Stimulated activated CD4-positive, alpha-beta T cell treated with anti-CD3 and anti-CD28 coated beads, Interleukin-15, amount 100 ng/mL, for 1 hour (primary cell): ENCODE data around the gene ANKHD1.
"Not testable (repeated sequence)": the region's sequence is repeated elsewhere in the genome, so short reads cannot be mapped to it uniquely, and the experiment has no call there.

ENCODE experiments used
- DNase-seq, 2 donors: peaks; one replicate each; pipeline ENCODE4 v3.0.0-alpha.2; 2020; ENCODE audit warnings: low read depth in 1 of 2, low spot score in 1 of 2

ANKHD1 gene

DNA sequence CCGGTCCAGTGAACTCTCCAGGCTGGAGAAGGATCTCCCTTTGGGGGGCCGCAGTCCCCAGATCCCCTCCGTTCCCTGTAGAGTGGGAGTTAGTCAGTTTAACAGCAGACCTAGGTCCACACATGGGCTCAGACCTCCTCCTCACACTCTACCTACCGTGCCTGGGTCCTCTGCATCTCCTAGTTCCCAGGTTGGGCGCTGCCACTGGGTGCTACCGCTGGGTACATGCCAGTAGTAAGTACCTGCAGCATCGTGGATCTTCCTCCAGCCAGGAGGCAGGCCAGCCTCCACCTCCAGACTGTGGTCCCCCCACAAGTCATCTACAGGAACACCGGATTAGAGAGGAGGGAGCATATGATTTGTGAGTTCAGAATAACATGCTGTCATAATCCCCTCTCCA lies 162.0 kb downstream of the ANKHD1 start:
- DNase-seq, result no peak

DNA sequence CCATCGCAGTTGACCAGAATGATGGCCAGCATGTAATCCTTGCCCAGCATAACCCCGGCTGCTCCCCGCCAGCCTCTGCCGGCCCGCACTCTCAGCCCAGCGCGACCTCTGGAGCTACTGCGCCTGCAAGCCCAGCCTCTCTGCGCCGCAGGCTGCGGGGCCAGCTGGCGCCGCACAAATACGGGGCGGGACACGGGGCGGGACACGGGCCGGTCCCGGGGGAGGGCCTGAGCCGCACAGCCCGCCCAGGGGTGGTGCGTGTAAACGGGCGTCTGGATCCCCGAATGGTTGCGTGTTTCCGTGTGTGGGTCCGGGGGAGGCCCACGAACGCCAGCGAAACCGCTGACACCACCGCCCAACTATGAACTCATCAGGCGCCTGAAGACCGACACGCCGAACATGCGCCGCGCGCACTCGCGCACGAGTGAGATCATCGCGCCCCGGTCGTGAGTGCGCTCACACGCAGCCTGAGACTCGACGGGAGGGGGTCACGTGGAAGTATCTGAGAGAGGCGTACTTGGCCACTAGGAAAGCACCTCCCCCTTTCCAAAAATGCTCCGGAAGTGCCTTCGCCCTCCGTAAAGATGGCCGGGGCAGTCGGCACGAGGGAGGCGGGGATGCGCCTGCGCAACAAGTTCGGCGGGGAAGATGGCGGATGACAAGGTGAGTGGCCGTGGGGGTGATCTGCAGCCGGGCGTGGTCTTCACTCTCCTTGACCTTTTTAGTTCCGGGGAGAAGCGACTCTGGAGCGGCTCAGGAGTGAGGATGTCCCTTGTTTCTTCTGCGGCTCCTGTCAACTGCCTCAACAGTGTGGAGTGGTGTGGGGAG lies 162.8 kb downstream of the ANKHD1 start, which contains the start of the genes APBB3 and SLC35A4:
Gene APBB3, minus strand, starts transcription at position 403 of the 828 bp plus-strand sequence. Its CDS starts 353 bp downstream, at position 50.
Gene SLC35A4, plus strand, starts transcription at position 633 of the 828 bp plus-strand sequence. CDS start 2,342 bp downstream, outside the sequence.
- DNase-seq, result peak; percentile 84 to 92

DNA sequence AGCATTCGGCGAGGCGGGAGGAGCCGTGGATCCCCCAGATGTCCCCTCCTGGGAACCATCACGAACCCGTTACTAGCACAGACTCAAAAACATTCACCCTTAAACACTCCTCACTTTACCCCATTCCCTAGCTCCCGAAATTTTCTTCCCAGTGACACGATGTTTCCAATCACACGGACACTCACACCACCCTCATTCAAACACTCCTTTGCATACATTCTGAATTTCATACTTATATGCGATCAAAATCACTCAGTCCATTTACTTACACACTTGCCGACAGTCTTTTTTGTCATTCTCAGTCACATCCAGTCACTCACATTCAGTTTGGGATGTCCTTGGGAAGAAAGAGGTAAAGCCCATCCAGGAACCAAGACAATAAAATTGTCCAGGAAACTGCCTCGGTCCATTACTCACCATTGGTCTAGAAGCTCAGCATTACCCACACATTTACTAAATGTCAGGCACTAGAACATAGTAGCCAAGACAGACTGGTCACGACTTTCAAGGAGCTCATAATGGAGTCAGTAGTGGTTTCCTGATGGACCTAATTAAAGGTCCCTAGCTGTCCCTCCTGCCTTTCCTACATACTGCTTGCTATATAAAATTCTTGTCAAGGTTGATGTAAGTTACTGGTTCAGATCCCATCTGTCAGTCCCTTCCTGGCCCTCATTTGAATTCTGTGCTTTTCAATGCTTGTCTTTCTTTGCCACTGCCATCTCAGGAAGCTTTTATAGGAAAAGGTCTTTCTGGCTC lies 163.6 kb downstream of the ANKHD1 start:
- no peak for DNase-seq

DNA sequence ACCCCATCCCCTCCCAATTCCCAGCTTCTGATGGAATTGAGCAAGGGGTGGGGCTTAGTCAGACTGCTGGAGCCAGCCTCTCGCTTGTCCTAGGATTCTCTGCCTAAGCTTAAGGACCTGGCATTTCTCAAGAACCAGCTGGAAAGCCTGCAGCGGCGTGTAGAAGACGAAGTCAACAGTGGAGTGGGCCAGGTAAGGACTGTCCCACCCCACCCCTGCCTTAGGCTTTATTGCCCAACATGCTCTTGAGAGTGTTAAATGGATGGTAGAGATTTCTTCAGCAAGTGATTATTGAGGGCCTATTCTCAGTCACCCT lies 164.1 kb downstream of the ANKHD1 start:
- DNase-seq, result no peak

DNA sequence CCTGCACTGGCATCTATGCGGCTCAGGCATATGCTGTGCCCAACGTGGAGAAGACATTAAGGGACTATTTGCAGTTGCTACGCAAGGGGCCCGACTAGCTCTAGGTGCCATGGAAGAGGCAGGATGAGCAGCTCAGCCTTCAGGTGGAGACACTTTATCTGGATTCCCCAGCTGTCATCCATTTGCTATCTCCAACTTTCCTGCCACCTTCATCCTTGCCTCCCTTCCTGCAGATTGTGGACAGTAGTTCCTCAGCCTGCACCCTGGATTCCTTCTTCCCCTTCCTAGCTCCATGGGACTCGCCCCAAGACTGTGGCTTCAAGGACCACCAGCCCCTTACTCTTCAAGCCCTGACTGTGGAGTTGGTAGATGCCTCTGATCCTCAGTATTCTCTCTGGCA lies 165.0 kb downstream of the ANKHD1 start:
- DNase-seq, result no peak

DNA sequence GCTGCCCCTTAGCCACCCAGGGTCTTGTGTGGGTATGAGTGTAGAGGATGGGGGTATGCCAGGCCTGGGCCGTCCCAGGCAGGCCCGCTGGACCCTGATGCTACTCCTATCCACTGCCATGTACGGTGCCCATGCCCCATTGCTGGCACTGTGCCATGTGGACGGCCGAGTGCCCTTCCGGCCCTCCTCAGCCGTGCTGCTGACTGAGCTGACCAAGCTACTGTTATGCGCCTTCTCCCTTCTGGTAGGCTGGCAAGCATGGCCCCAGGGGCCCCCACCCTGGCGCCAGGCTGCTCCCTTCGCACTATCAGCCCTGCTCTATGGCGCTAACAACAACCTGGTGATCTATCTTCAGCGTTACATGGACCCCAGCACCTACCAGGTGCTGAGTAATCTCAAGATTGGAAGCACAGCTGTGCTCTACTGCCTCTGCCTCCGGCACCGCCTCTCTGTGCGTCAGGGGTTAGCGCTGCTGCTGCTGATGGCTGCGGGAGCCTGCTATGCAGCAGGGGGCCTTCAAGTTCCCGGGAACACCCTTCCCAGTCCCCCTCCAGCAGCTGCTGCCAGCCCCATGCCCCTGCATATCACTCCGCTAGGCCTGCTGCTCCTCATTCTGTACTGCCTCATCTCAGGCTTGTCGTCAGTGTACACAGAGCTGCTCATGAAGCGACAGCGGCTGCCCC lies 165.6 kb downstream of the ANKHD1 start:
- DNase-seq, result no peak

DNA sequence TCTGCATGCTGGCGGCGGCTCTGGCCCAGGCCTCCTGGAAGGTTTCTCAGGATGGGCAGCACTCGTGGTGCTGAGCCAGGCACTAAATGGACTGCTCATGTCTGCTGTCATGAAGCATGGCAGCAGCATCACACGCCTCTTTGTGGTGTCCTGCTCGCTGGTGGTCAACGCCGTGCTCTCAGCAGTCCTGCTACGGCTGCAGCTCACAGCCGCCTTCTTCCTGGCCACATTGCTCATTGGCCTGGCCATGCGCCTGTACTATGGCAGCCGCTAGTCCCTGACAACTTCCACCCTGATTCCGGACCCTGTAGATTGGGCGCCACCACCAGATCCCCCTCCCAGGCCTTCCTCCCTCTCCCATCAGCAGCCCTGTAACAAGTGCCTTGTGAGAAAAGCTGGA lies 166.2 kb downstream of the ANKHD1 start:
- no peak for DNase-seq

DNA sequence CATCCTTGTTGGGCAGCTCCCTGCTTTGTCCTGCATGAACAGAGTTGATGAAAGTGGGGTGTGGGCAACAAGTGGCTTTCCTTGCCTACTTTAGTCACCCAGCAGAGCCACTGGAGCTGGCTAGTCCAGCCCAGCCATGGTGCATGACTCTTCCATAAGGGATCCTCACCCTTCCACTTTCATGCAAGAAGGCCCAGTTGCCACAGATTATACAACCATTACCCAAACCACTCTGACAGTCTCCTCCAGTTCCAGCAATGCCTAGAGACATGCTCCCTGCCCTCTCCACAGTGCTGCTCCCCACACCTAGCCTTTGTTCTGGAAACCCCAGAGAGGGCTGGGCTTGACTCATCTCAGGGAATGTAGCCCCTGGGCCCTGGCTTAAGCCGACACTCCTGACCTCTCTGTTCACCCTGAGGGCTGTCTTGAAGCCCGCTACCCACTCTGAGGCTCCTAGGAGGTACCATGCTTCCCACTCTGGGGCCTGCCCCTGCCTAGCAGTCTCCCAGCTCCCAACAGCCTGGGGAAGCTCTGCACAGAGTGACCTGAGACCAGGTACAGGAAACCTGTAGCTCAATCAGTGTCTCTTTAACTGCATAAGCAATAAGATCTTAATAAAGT lies 166.9 kb downstream of the ANKHD1 start:
- no peak for DNase-seq

DNA sequence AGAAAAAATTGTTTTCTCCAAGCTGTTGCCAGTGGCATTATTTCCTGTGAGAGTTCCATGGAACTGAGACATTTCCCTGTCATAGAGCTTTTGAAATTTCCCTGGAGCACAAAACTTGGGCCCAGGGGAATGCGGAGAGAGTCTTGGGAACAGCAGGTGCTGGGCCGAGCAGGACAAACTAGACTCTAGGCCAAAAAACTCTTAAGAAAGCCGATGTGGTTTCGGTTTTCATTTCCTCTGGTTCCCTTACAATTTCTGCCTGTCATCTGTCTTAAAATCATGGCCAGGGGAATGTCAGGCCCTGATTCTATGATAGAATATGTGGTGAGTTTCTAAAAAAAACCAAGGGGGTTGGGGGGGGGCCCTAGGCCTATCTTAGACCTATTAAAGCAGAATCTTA lies 167.6 kb downstream of the ANKHD1 start:
- no peak for DNase-seq

DNA sequence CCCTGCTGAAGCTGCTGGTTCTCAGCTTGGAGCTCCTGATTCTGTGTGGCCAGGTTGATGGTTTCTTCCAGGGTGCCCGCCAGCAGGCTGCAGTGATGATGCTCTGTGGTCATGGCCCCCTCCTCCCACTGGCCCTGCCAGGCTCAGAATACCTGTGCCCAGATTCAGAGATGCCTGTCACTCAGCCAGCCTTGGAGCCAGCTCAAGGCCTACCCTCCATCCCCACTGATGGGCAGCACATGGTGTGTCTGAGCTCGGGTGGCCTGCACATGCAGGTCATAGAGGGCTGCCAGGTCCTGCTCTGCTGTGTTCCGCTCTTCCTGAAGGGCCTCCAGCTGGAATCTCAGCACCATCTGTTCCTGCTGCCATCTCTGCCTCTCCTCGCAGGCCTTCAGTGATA lies 168.4 kb downstream of the ANKHD1 start:
- no peak for DNase-seq

DNA sequence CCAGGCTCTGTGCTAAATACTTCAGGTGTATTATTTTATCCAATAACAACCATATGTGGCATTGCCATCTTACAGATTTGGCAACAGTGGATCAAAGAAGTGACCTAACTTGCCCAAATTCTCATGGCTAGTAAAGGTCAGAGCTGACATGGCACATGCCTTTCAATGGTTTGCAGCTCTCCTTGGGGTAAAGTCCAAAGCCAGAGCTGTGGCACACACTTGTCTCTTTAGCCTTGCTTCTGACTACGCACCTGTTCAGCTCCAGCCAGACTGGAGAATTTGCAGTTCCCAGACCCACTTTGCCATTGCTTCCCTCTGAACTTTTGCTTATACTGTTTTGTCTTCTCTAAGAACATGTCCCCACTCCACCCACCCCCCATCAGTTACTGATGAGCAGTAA lies 168.9 kb downstream of the ANKHD1 start:
- no peak for DNase-seq

DNA sequence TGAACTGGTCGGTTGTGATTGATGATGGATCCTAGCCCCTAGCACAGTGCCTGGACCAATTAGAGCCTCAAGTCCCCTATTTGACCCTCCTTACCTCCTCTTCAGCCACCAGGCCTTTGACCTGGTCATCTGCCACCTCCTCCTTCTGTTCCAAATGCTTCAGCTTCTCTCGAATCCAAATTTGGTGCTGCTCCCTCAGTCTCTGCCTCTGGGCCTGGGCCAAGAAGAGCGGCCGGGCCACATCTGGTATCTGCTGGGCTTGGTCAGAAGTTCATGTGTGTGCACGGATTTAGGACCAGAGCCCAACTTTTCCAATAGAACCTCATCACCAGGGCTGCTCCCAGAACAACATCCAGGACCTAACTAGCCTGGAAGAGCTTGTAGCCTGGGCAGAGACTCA lies 169.5 kb downstream of the ANKHD1 start:
- DNase-seq, result no peak

DNA sequence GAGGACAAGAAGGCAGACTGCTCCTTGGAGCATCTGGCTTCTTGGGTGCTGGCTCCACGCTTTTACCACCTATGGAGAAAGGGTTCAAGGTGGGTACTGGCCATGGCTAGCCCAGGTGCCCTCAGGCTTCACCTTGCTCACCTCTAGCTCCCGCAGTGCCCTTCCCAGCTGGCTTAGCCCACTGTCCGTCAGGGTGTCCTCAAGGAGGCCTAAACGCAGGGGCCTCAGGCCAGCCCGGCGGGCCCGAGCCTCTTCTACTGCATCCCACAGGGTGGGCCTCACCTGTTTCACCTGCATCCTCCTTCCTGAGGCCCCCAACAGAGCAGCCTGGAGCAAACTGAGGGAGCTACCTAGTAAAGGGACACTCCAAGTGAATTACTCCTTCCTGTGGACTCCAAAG lies 172.1 kb downstream of the ANKHD1 start:
- DNase-seq, result no peak

DNA sequence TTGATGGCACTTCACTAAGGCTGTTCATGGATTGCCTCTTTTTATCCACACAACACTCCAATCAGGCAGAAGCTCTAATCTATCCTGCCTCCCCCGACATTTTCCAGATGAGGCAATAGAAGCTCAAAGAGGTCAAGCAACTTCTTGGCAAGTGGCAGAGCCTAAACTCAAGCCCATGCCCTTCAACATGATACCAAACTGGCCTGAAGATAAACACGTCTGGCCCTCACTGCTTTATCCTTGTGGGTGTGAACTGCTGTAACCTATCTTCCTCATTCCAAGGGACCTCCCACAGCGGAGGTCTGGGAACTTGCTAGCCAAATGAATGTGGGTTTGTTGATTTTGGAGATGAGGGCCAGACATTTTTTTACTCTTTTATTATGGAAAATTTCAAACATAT lies 172.5 kb downstream of the ANKHD1 start:
- DNase-seq, result no peak

DNA sequence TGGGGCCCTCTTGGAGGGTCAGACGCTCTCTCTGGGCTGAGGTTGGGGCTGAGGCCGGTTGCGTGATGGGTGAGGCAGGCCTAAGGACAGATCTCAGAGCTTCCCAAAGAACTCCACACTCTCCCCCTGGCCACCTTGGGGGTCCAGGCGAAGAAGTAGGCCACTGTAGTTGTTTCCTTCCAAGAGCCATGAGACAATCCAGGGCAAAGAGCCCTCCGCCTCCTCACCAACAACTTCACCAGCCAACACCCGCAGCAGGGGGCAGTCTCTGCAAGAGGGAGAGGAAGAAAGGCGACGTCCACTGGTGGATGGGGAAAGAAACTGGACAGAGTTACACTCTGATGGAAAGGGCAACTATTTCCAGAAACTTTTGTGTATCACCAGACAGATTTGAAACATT lies 173.7 kb downstream of the ANKHD1 start:
- DNase-seq, result no peak

DNA sequence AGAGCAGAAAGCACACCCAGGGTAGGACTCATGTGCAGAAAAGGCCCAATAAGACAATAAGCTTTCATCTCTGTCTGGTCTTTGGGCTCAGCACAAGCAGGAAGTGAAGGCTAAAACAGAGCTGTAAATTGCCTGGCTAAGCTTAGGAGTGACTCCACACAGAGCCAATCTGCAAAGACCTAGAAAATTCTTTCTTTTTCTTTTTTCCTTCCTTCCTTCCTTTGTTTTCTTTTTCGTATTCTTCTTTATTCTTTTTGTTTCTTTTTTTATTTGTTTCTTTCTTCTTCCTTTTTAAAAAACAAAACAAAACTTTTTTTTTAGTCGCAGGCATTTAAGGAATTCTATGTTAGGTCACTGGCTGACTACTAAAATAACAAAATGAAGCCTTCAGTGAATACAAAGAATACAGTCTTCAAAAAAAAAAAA lies 175.2 kb downstream of the ANKHD1 start:
- DNase-seq, result no peak

DNA sequence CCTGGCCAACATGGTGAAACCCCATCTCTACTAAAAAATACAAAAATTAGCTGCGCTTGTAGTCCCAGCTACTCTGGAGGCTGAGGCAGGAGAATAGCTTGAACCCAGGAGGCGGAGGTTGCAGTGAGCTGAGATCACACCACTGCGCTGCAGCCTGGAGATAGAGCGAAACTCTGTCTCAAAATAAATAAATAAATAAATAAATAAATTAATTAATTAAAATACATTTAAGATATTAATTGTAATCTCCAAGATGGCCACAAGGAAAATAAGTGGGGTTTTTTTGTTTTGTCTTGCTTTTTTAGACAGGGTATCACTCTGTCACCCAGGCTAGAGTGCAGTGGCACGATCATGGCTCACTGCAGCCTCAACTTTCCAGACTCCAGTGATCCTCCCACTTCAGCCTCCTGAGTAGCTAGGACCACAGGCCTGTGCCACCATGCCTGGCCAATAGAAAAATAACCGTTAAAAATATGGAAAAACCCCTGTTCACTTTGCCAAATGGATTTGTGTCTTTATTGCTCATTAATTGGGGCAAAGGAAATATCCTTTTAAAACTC lies 177.6 kb downstream of the ANKHD1 start:
- DNase-seq, result not testable (repeated sequence)

DNA sequence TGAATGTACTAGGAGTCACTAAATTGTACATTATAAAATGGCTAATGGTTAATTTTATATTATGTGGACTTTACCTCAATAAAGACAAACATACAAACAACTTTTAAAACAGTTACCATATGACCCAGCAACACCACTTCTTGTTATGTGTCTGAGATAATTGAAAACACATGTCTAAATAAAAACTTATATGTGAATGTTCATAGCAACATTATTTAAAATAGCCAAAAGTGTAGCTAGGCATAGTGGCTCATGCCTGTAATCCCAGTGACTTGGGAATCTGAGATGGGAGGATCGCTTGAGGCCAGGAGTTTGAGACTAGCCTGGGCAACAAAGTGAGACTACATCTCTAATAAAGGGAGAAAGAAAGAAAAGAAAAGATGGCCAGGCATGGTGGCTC lies 185.9 kb downstream of the ANKHD1 start:
- no peak for DNase-seq

DNA sequence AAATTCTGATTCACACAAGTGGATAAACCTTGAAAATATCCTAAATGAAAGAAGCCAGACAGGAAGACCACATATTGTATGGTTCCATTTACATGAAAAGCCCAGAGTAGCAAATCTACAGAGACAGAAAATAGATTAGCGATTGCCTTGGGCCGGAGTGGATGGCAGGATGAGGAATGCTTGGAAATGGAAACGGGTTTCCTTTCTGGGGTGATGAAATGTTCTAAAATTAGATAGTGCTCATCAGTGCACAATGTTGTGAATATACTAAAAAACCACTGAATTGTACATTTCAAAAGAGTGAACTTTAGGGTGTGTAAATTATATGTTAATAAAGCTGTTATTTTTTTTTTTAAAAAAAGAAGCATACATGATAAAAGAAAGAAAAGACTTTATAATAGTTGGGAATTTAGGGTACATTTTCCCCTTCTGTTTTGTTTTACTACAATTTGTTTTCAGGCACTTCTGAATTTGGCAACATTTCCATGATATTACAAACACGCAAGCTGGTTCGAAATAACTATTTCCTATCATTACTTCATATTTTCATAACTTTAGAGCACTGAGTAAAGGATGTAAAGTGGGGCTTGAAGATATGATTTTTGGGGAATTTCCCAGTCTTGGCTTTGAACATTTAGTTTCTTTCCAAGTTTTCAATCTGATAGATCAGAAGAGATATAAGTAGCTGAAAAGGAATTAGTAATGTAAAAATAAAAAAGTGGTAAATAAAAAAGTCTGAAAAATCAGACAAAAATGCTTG lies 186.9 kb downstream of the ANKHD1 start:
- no peak for DNase-seq
